ENCODE data around the gene HSF2BP.

GRCh38 chr21:43614839-43615238 lies 44.4 kb downstream of the HSF2BP start:
- TF ChIP-seq, protein P1, sequence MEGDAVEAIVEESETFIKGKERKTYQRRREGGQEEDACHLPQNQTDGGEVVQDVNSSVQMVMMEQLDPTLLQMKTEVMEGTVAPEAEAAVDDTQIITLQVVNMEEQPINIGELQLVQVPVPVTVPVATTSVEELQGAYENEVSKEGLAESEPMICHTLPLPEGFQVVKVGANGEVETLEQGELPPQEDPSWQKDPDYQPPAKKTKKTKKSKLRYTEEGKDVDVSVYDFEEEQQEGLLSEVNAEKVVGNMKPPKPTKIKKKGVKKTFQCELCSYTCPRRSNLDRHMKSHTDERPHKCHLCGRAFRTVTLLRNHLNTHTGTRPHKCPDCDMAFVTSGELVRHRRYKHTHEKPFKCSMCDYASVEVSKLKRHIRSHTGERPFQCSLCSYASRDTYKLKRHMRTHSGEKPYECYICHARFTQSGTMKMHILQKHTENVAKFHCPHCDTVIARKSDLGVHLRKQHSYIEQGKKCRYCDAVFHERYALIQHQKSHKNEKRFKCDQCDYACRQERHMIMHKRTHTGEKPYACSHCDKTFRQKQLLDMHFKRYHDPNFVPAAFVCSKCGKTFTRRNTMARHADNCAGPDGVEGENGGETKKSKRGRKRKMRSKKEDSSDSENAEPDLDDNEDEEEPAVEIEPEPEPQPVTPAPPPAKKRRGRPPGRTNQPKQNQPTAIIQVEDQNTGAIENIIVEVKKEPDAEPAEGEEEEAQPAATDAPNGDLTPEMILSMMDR (IDR thresholded peaks at IDR 0.05) = no peak
- TF ChIP-seq EZH2 (IDR thresholded peaks at IDR 0.05; ENCODE audit: borderline replicate concordance, insufficient read depth, low read depth, low read length, poor library complexity, severe bottlenecking) = no peak
